ENCODE results near the gene SPATA7. TPM values are rescaled to one million over a fixed set of nuclear protein-coding genes. Genes with fewer than 3 reads are reported as not detected.

The SPATA7 gene
- polyA plus RNA-seq, 1 of the 3 experiments (the other 2 are of a cell fraction), result 3.5 TPM

GRCh38 chr14:88385212-88386101 lies at the start of gene SPATA7 (continued):
- TF ChIP-seq REST (IDR thresholded peaks at IDR 0.05; ENCODE audit: low read depth, low read length) (no peak), RFX5 (IDR thresholded peaks at IDR 0.05; ENCODE audit: low read length) (peak; percentile 84), MXI1 (IDR thresholded peaks at IDR 0.05; ENCODE audit: low read depth, low read length) (peak; percentile 81; the same call in 1 of the 2 replicates), CTCF (IDR thresholded peaks at IDR 0.05) (0 out of 2 replicates have a peak, but pooled peaks have one; percentile 8), RCOR1 (IDR thresholded peaks at IDR 0.05; ENCODE audit: low read length) (0 out of 2 replicates have a peak, but pooled peaks have one; percentile 6), ELF1 (IDR thresholded peaks at IDR 0.05) (peak; percentile 37; the same call in 1 of the 2 replicates), TAF1 (IDR thresholded peaks at IDR 0.05; ENCODE audit: borderline replicate concordance, low read depth, low read length) (peak; percentile 60), SIN3A (IDR thresholded peaks at IDR 0.05; ENCODE audit: borderline replicate concordance, low read depth, low read length) (0 out of 2 replicates have a peak, but pooled peaks have one; percentile 12), MEF2A (IDR thresholded peaks at IDR 0.05; ENCODE audit: borderline replicate concordance, low read depth) (no peak)

GRCh38 chr14:88340357-88340756 lies 45.1 kb upstream of the SPATA7 start:
- H2AFZ ChIP-seq (ENCODE audit: low read depth), result no peak overlapping the region
- H3F3A ChIP-seq (replicated peaks; ENCODE audit: insufficient read depth), result no peaks in the 10 kb centered on the region
- POLR2A ChIA-PET, result no interaction called here
- H3K27ac ChIP-seq (ENCODE audit: low read depth in 2 of 2, low read length in 1 of 2), result no peak overlapping the region
- H3K36me3 ChIP-seq (replicated peaks in 1 of 2; ENCODE audit: control insufficient read depth in 1 of 2, insufficient read depth in 2 of 2, low read length in 1 of 2), result no peaks in the 10 kb centered on the region
- CTCF ChIA-PET, result no interaction called here
- H4K20me1 ChIP-seq (ENCODE audit: insufficient read depth), result no peaks in the 10 kb centered on the region
- H3K9me2 ChIP-seq, result no peaks in the 10 kb centered on the region
- H3K27me3 ChIP-seq (ENCODE audit: insufficient read depth), result no peaks in the 10 kb centered on the region
- H3K4me2 ChIP-seq, result no peak overlapping the region
- TF ChIP-seq YY1 (IDR thresholded peaks at IDR 0.05; ENCODE audit: low read depth) (no peak), SMC3 (IDR thresholded peaks at IDR 0.05; ENCODE audit: low read depth, low read length) (no peak), NRF1 (IDR thresholded peaks at IDR 0.05; ENCODE audit: low read depth, low read length) (no peak), MAX (IDR thresholded peaks at IDR 0.05; ENCODE audit: low read depth) (no peak), RFX5 (IDR thresholded peaks at IDR 0.05; ENCODE audit: low read length) (no peak), TCF12 (IDR thresholded peaks at IDR 0.05) (no peak), USF1 (IDR thresholded peaks at IDR 0.05; ENCODE audit: borderline replicate concordance, low read depth) (no peak), EP300 (IDR thresholded peaks at IDR 0.05; ENCODE audit: borderline replicate concordance in 1 of 2, low read depth in 1 of 2, low read length in 1 of 2) (no peak), SIN3A (IDR thresholded peaks at IDR 0.05; ENCODE audit: borderline replicate concordance, low read depth, low read length) (no peak), FOXJ3 (CRISPR knock-in tag; IDR thresholded peaks at IDR 0.05) (no peak)
- no peaks in the 10 kb centered on the region for H3K9me3 ChIP-seq
- no peak for DNase-seq
- no peaks in the 10 kb centered on the region for H3K4me1 ChIP-seq (ENCODE audit: control insufficient read depth in 1 of 2, insufficient read depth in 2 of 2, low read depth in 1 of 2, low read length in 1 of 2)
- no peak overlapping the region for H3K4me3 ChIP-seq (ENCODE audit: low read depth in 2 of 2, low read length in 1 of 2)
- H3K9ac ChIP-seq, result no peak overlapping the region
- H3K79me2 ChIP-seq (ENCODE audit: insufficient read depth), result no peaks in the 10 kb centered on the region

All from SK-N-SH (cell line).